Activated CD8-positive, alpha-beta T cell treated with anti-CD3 and anti-CD28 coated beads for 36 hours (primary cell): ENCODE measurements around the gene REPIN1. TPM values are rescaled to one million over a fixed set of nuclear protein-coding genes. Genes with fewer than 3 reads are reported as not detected.

ENCODE experiments used
- ATAC-seq: fragments of 200-7000 bp; cut with Tn5 transposase; one replicate; pipeline ENCODE4 v1.10.0; 2021; ENCODE audit warnings: mild to moderate bottlenecking, moderate library complexity
- CTCF ChIA-PET: fragments of 350-600 bp; sonication (Branson Sonifier 250); formaldehyde crosslinking; loops from one replicate; lab custom pipeline; 2021; ENCODE audit warnings: antibody characterized with exemption; lab: Charles Lee
- POLR2A ChIA-PET: fragments of 350-600 bp; sonication (Branson Sonifier 250); formaldehyde crosslinking; loops from one replicate; lab custom pipeline; 2021; ENCODE audit warnings: antibody characterized with exemption; lab: Charles Lee
- DNase-seq: peaks from one replicate; pipeline ENCODE4 v3.0.0-alpha.2; 2020
- H3K27ac Mint-ChIP-seq: one replicate; pipeline ENCODE4 v1.8.0; 2021; ENCODE audit warnings: mild to moderate bottlenecking, mixed read lengths
- H3K27me3 Mint-ChIP-seq: one replicate; pipeline ENCODE4 v1.8.0; 2021; ENCODE audit warnings: mixed read lengths
- H3K36me3 Mint-ChIP-seq: one replicate; pipeline ENCODE4 v1.8.0; 2021; ENCODE audit warnings: low read depth, mixed read lengths
- H3K4me1 Mint-ChIP-seq: one replicate; pipeline ENCODE4 v1.8.0; 2021; ENCODE audit warnings: low read depth, mixed read lengths
- H3K4me3 Mint-ChIP-seq: one replicate; pipeline ENCODE4 v1.8.0; 2021; ENCODE audit warnings: mild to moderate bottlenecking, moderate library complexity, mixed read lengths
- H3K9me3 Mint-ChIP-seq: one replicate; pipeline ENCODE4 v1.8.0; 2021; ENCODE audit warnings: mixed read lengths
- CTCF ChIP-seq: fragments of 200-600 bp; IDR thresholded peaks from one replicate; pipeline ENCODE4 v1.8.0; 2022; ENCODE audit warnings: antibody characterized with exemption, mild to moderate bottlenecking
- intact Hi-C: fragments of 100-400 bp; cut with micrococcal nuclease; formaldehyde crosslinking; loops from one replicate; pipeline ENCODE4 v1.10.0; 2022
- total RNA-seq, 2 experiments: library from RNA; stranded (reverse); gene quantifications; one replicate each; pipeline ENCODE4 v1.2.3, GENCODE V29; 2021

Gene REPIN1
- total RNA-seq, 2 experiments from 2014 or later: 56.0 to 59.2 TPM

GRCh38 chr7:150323682-150324372 is 44.8 kb upstream of the REPIN1 start:
- intact Hi-C loops: no loop called here
- H3K27ac Mint-ChIP-seq: peak overlapping the region; percentile 99
- TF ChIP-seq CTCF: no peak
- ChIA-PET CTCF (no interaction called here), POLR2A (interaction anchor here (0.7 to 3.8 kb wide), 6 partner anchors 13 to 83 kb away, joined by 3 to 19 read pairs (median 6); partner anchors contain the start of gene REPIN1)
- H3K9me3 Mint-ChIP-seq: no peaks in the 10 kb centered on the region
- H3K4me3 Mint-ChIP-seq: peak overlapping the region; percentile 95
- no peaks in the 10 kb centered on the region for H3K27me3 Mint-ChIP-seq
- ATAC-seq (peak; percentile 18), DNase-seq (no peak)
- H3K4me1 Mint-ChIP-seq: peaks cover 48% of the 10 kb centered on the region
- H3K36me3 Mint-ChIP-seq: peaks cover 62% of the 10 kb centered on the region

- DNase-seq (peak; percentile 19), ATAC-seq (no peak)
- Mint-ChIP-seq H3K9me3 (no peaks in the 10 kb centered on the region), H3K4me1 (peaks cover 48% of the 10 kb centered on the region), H3K36me3 (peaks cover 66% of the 10 kb centered on the region), H3K4me3 (peak overlapping the region; percentile 95), H3K27me3 (no peaks in the 10 kb centered on the region), H3K27ac (peak overlapping the region; percentile 99)
- CTCF ChIA-PET: no interaction called here
- no peak for TF ChIP-seq CTCF
- intact Hi-C loops: no loop called here
- POLR2A ChIA-PET: interaction anchor here (1.6 to 3.8 kb wide), 4 partner anchors 16 to 80 kb away, joined by 6 to 19 read pairs (median 10); partner anchors contain the start of gene REPIN1
Measured at GRCh38 chr7:150324373-150324961, 44.2 kb upstream of the REPIN1 start.

GRCh38 chr7:150325110-150325611 is 43.5 kb upstream of the REPIN1 start:
- DNase-seq: no peak
- TF ChIP-seq CTCF: no peak
- ATAC-seq: no peak
- Mint-ChIP-seq H3K4me3 (peak overlapping the region; percentile 95), H3K36me3 (peaks cover 63% of the 10 kb centered on the region), H3K27me3 (no peaks in the 10 kb centered on the region), H3K4me1 (peaks cover 44% of the 10 kb centered on the region), H3K27ac (peak overlapping the region; percentile 99), H3K9me3 (no peaks in the 10 kb centered on the region)
- POLR2A ChIA-PET: interaction anchor here (1.1 to 3.8 kb wide), 3 partner anchors 9 to 44 kb away, joined by 3 to 19 read pairs (median 6); partner anchors contain the start of gene REPIN1
- intact Hi-C loops: no loop called here
- CTCF ChIA-PET: interaction anchor here (1.4 kb wide), 1 partner anchor 124 kb away, joined by 3 read pairs; no protein-coding TSS in a partner anchor

- no peak overlapping the region for H3K4me3 Mint-ChIP-seq
- no peaks in the 10 kb centered on the region for H3K9me3 Mint-ChIP-seq
- POLR2A ChIA-PET: interaction anchor here (0.5 to 1.4 kb wide), 3 partner anchors 9 to 43 kb away, joined by 3 read pairs; partner anchors contain the start of gene REPIN1
- CTCF ChIA-PET: interaction anchor here (0.7 to 1.4 kb wide), 2 partner anchors 80 to 123 kb away, joined by 3 read pairs; a partner anchor contains a TSS
- peaks cover 60% of the 10 kb centered on the region for H3K36me3 Mint-ChIP-seq
- DNase-seq (no peak), ATAC-seq (no peak)
- intact Hi-C loops: no loop called here
- TF ChIP-seq CTCF: no peak
- no peaks in the 10 kb centered on the region for H3K27me3 Mint-ChIP-seq
- peaks cover 39% of the 10 kb centered on the region for H3K4me1 Mint-ChIP-seq
- peak overlapping the region; percentile 3 for H3K27ac Mint-ChIP-seq
Measured at GRCh38 chr7:150325901-150326300, 42.7 kb upstream of the REPIN1 start.
